ENCODE measurements around the gene KDM2B. TPM values are rescaled to one million over a fixed set of nuclear protein-coding genes. Genes with fewer than 3 reads are reported as not detected.

The KDM2B gene
- total RNA-seq, 3 donors from 2014 or later: 12.3 to 26.8 (median 16.7) TPM

DNA sequence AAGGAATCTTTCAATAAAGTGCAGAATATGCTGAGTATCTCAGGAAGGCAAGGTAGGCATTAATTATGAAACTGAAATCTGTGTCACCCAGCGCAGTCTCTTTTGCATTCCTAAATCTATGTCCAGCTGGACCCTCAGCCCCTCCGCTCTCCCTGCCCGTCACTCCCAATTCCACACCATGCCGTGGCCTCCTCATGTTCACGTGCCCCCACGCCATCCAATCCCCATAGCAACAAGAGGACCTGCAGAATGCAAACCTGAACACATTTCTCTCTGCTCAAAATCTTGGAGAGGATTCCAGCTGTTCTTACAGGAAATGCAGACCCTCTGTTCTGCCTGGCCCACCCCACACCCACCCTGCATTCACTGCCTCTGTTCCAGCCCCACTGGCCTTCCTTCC is 35.3 kb downstream of the KDM2B start:
- Histone ChIP-seq H3K27me3 (no peaks in the 10 kb centered on the region), H3K27ac (no peak overlapping the region), H3K4me3 (no peak overlapping the region), H3K9me3 (no peaks in the 10 kb centered on the region), H3K36me3 (no peaks in the 10 kb centered on the region), H3K4me1 (no peaks in the 10 kb centered on the region)
- intact Hi-C loops (cut with DNase I; ENCODE audit: low total_unique reads): no loop called here
- DNase-seq (ENCODE audit: low spot score in 2 of 2): no peak
- TF ChIP-seq POLR2A (IDR thresholded peaks at IDR 0.05) (no peak), POLR2AphosphoS5 (IDR thresholded peaks at IDR 0.05) (no peak)
- TF ChIP-seq, protein P1, sequence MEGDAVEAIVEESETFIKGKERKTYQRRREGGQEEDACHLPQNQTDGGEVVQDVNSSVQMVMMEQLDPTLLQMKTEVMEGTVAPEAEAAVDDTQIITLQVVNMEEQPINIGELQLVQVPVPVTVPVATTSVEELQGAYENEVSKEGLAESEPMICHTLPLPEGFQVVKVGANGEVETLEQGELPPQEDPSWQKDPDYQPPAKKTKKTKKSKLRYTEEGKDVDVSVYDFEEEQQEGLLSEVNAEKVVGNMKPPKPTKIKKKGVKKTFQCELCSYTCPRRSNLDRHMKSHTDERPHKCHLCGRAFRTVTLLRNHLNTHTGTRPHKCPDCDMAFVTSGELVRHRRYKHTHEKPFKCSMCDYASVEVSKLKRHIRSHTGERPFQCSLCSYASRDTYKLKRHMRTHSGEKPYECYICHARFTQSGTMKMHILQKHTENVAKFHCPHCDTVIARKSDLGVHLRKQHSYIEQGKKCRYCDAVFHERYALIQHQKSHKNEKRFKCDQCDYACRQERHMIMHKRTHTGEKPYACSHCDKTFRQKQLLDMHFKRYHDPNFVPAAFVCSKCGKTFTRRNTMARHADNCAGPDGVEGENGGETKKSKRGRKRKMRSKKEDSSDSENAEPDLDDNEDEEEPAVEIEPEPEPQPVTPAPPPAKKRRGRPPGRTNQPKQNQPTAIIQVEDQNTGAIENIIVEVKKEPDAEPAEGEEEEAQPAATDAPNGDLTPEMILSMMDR (IDR thresholded peaks at IDR 0.05): no peak

DNA sequence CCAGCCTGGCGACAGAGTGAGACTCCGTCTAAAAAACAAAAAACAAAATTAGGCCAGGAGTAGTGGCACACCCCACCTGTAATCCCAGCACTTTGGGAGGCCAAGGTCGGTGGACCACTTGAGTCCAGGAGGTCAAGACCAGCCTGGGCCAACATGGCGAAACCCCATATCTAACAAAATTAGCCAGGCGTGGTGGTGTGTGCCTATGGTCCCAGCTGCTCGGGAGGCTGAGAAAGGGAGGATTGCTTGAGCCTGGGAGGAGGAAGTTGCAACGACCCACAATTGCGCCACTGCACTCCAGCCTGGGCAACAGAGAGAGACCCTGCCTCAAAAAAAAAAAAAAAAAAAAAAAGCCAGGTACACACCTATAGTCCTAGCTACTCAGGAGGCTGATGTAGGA is 37.0 kb downstream of the KDM2B start:
- no peak for TF ChIP-seq POLR2AphosphoS5 (IDR thresholded peaks at IDR 0.05)
- TF ChIP-seq POLR2A (IDR thresholded peaks at IDR 0.05): no peak
- TF ChIP-seq, protein P1 (IDR thresholded peaks at IDR 0.05): no peak
- no peak overlapping the region for H3K4me3 ChIP-seq
- H3K36me3 ChIP-seq: no peaks in the 10 kb centered on the region
- no peak for DNase-seq (ENCODE audit: low spot score in 2 of 2)
- no peak overlapping the region for H3K27ac ChIP-seq
- no peaks in the 10 kb centered on the region for H3K27me3 ChIP-seq
- no peaks in the 10 kb centered on the region for H3K4me1 ChIP-seq
- intact Hi-C loops (cut with DNase I; ENCODE audit: low total_unique reads): no loop called here
- H3K9me3 ChIP-seq: no peaks in the 10 kb centered on the region

GRCh38 chr12:121539908-121540307 is 40.9 kb downstream of the KDM2B start:
- Histone ChIP-seq H3K4me3 (no peak overlapping the region), H3K9me3 (no peaks in the 10 kb centered on the region), H3K4me1 (peaks cover 0 to 3% of the 10 kb centered on the region in 2 donors), H3K27me3 (no peaks in the 10 kb centered on the region), H3K27ac (no peak overlapping the region), H3K36me3 (no peaks in the 10 kb centered on the region)
- DNase-seq (ENCODE audit: low spot score in 2 of 2): no peak
- intact Hi-C loops (cut with DNase I; ENCODE audit: low total_unique reads): no loop called here
- TF ChIP-seq, protein P1 (IDR thresholded peaks at IDR 0.05): no peak
- no peak for TF ChIP-seq POLR2AphosphoS5 (IDR thresholded peaks at IDR 0.05)
- no peak for TF ChIP-seq POLR2A (IDR thresholded peaks at IDR 0.05)

DNA sequence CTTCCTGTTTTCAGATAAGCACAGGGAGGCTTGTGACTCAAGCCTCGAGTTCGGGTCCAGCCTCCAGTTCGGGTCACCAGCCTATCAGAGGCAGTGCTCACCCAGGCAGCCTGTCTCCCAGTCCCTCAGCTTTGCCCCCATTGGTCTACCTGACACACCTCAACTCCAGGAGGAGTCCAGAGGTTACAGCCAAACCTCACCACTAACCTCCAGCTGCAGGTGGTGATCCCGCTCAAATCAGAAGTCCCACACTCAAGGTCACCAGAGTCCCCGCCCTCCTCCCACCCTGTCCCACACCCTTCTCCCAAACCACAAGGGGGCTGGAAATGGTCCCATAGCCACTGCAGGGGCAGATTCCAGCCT is 42.1 kb downstream of the KDM2B start:
- H3K4me3 ChIP-seq: no peak overlapping the region

DNA sequence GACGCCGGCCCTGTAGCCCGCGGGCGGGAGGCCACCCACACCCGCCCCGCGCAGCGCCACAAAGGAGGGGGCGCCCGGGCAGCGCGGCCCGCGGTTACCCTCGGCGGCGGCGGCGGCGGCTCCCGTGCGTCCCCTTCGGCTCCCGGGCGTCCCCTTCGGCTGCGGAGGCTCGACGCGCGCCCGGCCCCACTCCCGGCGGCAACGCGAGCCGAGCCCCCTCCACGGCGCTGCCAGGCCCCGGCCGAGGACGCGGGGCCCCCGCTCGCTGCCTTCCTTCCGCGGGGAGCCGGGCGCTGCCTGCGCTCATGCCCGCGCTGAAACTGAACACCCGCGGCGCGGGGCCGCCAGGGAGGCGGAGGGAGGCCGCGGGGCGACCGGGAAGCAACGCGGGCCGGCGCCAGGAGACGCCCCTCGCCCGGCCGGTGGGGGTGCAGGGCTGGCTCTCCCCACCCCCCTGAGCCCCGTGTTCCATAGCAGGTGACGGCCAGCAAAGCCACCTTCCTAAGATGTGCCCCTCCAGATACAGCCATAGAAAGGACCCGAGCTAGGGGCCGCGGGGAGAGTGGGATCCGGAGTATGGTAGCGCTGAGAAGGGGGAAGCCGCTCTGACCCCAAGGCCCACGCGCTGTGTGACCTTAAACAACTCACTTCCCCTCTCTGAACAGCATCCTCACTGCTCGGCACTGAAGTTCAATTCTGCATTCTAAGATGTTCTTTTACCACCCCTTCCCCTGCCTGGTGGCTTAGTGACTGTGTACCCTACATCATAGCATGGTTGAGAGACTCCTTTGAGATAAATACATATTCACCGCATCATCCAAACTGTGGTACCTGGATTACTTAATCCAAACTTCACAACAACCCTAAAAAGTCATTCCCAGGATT is 42.8 kb downstream of the KDM2B start:
- intact Hi-C loops (cut with DNase I; ENCODE audit: low total_unique reads): no loop called here
- peak overlapping the region; percentile 58 to 75 (median 72) for H3K4me3 ChIP-seq

More for the DNA sequence above, 42.1 kb downstream of the KDM2B start:
- no peaks in the 10 kb centered on the region for H3K36me3 ChIP-seq
- H3K27me3 ChIP-seq: no peaks in the 10 kb centered on the region
- H3K27ac ChIP-seq: peak overlapping the region in 1 of 2 donors; percentile 84
- peaks cover 0 to 3% of the 10 kb centered on the region in 2 donors for H3K4me1 ChIP-seq
- TF ChIP-seq, protein P1 (IDR thresholded peaks at IDR 0.05): no peak
- TF ChIP-seq POLR2AphosphoS5 (IDR thresholded peaks at IDR 0.05) (no peak), POLR2A (IDR thresholded peaks at IDR 0.05) (no peak)
- no peaks in the 10 kb centered on the region for H3K9me3 ChIP-seq
- intact Hi-C loops (cut with DNase I; ENCODE audit: low total_unique reads): no loop called here
- DNase-seq (ENCODE audit: low spot score in 2 of 2): no peak

More for the DNA sequence above, 42.8 kb downstream of the KDM2B start:
- no peak for DNase-seq (ENCODE audit: low spot score in 2 of 2)
- Histone ChIP-seq H3K36me3 (no peaks in the 10 kb centered on the region), H3K4me1 (peaks cover 0 to 3% of the 10 kb centered on the region in 2 donors), H3K9me3 (no peaks in the 10 kb centered on the region), H3K27me3 (no peaks in the 10 kb centered on the region), H3K27ac (peak overlapping the region; percentile 84 to 89)
- no peak for TF ChIP-seq POLR2A (IDR thresholded peaks at IDR 0.05)
- TF ChIP-seq, protein P1 (IDR thresholded peaks at IDR 0.05): no peak
- no peak for TF ChIP-seq POLR2AphosphoS5 (IDR thresholded peaks at IDR 0.05)

Data from breast epithelium (tissue), 4 donors.